HCT116 (cell line): ENCODE results near the gene UQCR11. TPM values are rescaled to one million over a fixed set of nuclear protein-coding genes. Genes with fewer than 3 reads are reported as not detected.

ENCODE experiments used
- ATAC-seq: fragments of 200-7000 bp; cut with Tn5 transposase; 2 replicates; pipeline ENCODE4 v1.9.1; 2020; ENCODE audit warnings: mild to moderate bottlenecking, moderate library complexity
- BruUV-seq: library from RNA; stranded (reverse); fragments of 400-500 nt; replicated peaks from 2 replicates; lab custom pipeline; 2021; lab: Mats Ljungman, UMichigan
- CTCF ChIA-PET: fragments of 300-600 bp; sonication (Branson Sonifier 250); formaldehyde crosslinking; loops from one replicate; lab custom pipeline; 2021; ENCODE audit warnings: antibody characterized with exemption; lab: Charles Lee
- POLR2A ChIA-PET: fragments of 300-600, 350-600 bp; sonication (Branson Sonifier 250); formaldehyde crosslinking; loops from one replicate; lab custom pipeline; 2021; ENCODE audit warnings: antibody characterized with exemption; lab: Charles Lee
- RAD21 ChIA-PET, 2 experiments: fragments of 300-600 bp; sonication (Branson Sonifier 250); formaldehyde crosslinking; loops; one replicate each; lab custom pipeline; 2023; ENCODE audit warnings: low total read pairs in 2 of 2; ENCODE audit not compliant: uncharacterized antibody in 2 of 2, unreplicated experiment in 2 of 2, low non-redundant PET in 1 of 2; lab: Charles Lee
- DNase-seq: peaks from one replicate; pipeline ENCODE4 v3.0.0-alpha.2; 2010; ENCODE audit warnings: low read depth, low spot score
- H2AFZ ChIP-seq: fragments of 200-600 bp; shearing (Covaris generic), sonication (generic); 2 replicates; pipeline ENCODE4 v1.6.1; 2017; ENCODE audit warnings: low read depth, mixed run types, mixed read lengths, antibody characterized with exemption, low read length; ENCODE audit not compliant: poor library complexity, severe bottlenecking
- H3K27ac ChIP-seq: 2 replicates; pipeline ENCODE4 v1.5.1; 2012; ENCODE audit warnings: low read depth, low read length
- H3K27me3 ChIP-seq: fragments of 200-600 bp; sonication (generic); 2 replicates; pipeline ENCODE4 v1.6.1; 2016; ENCODE audit warnings: mixed run types, low read length, mixed read lengths; ENCODE audit not compliant: insufficient read depth
- H3K36me3 ChIP-seq, 2 experiments: fragments of 200-500 bp in 1 of 2; fragments of 200-600 bp in 1 of 2; sonication (Bioruptor generic) in 1 of 2; sonication (generic) in 1 of 2; 2 replicates each; pipeline versions ENCODE4 v1.5.1 to v1.6.1; 2014 to 2016; ENCODE audit warnings: low read length in 2 of 2, inconsistent platforms in 1 of 2, mixed read lengths in 1 of 2, mixed run types in 1 of 2; ENCODE audit not compliant: insufficient read depth in 2 of 2, control insufficient read depth in 1 of 2
- H3K4me1 ChIP-seq, 2 experiments: fragments of 200-600 bp in 1 of 2; sonication (generic) in 1 of 2; 2 replicates each; pipeline versions ENCODE4 v1.5.1 to v1.6.1; 2012 to 2017; ENCODE audit warnings: low read length in 2 of 2, inconsistent platforms in 1 of 2, mild to moderate bottlenecking in 1 of 2, mixed read lengths in 1 of 2, mixed run types in 1 of 2, moderate library complexity in 1 of 2; ENCODE audit not compliant: insufficient read depth in 2 of 2, control insufficient read depth in 1 of 2
- H3K4me2 ChIP-seq: fragments of 200-600 bp; sonication (generic); 2 replicates; pipeline ENCODE4 v1.6.1; 2017; ENCODE audit warnings: mixed run types, low read length, mixed read lengths
- H3K4me3 ChIP-seq, 2 experiments: fragments of 200-600 bp in 1 of 2; sonication (generic) in 1 of 2; replicated peaks in 1 of 2; 2 replicates each; pipeline ENCODE4 v1.5.1; 2011 to 2016; ENCODE audit warnings: low read length in 2 of 2, control low read depth in 1 of 2, low read depth in 1 of 2, mild to moderate bottlenecking in 1 of 2, mixed read lengths in 1 of 2, mixed run types in 1 of 2
- H3K79me2 ChIP-seq: fragments of 200-600 bp; sonication (generic); 2 replicates; pipeline ENCODE4 v1.6.1; 2017; ENCODE audit warnings: mild to moderate bottlenecking, mixed run types, low read length, moderate library complexity, mixed read lengths; ENCODE audit not compliant: insufficient read depth
- H3K9ac ChIP-seq: fragments of 200-600 bp; sonication (generic); 2 replicates; pipeline ENCODE4 v1.6.1; 2016; ENCODE audit warnings: low read length, mixed read lengths
- H3K9me2 ChIP-seq: fragments of 200-600 bp; sonication (generic), shearing (Covaris generic); 2 replicates; pipeline ENCODE4 v1.6.1; 2017; ENCODE audit warnings: mixed run types, mild to moderate bottlenecking, moderate library complexity; ENCODE audit not compliant: insufficient read depth
- H3K9me3 ChIP-seq, 2 experiments: fragments of 200-500 bp in 1 of 2; fragments of 200-600 bp in 1 of 2; sonication (Bioruptor generic) in 1 of 2; sonication (generic) in 1 of 2; 2 replicates each; pipeline ENCODE4 v1.6.1; 2014 to 2017; ENCODE audit warnings: low read length in 2 of 2, mixed read lengths in 2 of 2, inconsistent platforms in 1 of 2, low read depth in 1 of 2, mild to moderate bottlenecking in 1 of 2, mixed run types in 1 of 2, moderate library complexity in 1 of 2; ENCODE audit not compliant: control insufficient read depth in 1 of 2, insufficient read depth in 1 of 2
- H4K20me1 ChIP-seq: fragments of 200-600 bp; sonication (generic), shearing (Covaris generic); 2 replicates; pipeline ENCODE4 v1.6.1; 2017; ENCODE audit warnings: mixed run types, mild to moderate bottlenecking, moderate library complexity; ENCODE audit not compliant: insufficient read depth
- EZH2 ChIP-seq: fragments of 200-600 bp; sonication (generic); IDR thresholded peaks from 2 replicates; pipeline ENCODE4 v1.6.1; 2017; ENCODE audit warnings: antibody characterized with exemption, mixed run types
- JUND ChIP-seq: IDR thresholded peaks from 2 replicates; pipeline ENCODE4 v1.6.1; 2012
- TCF7L2 ChIP-seq: IDR thresholded peaks from 2 replicates; pipeline ENCODE4 v1.7.0; 2011; ENCODE audit warnings: borderline replicate concordance, inconsistent platforms; ENCODE audit not compliant: insufficient read depth, insufficient read length; ENCODE audit errors: extremely low read depth
- ZNF274 ChIP-seq: fragments of 200-500 bp; sonication (Bioruptor generic); IDR thresholded peaks from 2 replicates; pipeline ENCODE4 v1.6.1; 2014; ENCODE audit warnings: mild to moderate bottlenecking, low read depth, low read length, inconsistent platforms
- intact Hi-C: fragments of 100-400 bp; cut with micrococcal nuclease; formaldehyde crosslinking; loops from 2 replicates; pipeline ENCODE4 v1.10.0; 2022
- total RNA-seq: library from RNA; stranded (reverse); gene quantifications from one replicate; pipeline ENCODE4 v1.2.1, GENCODE V29; 2021; ENCODE audit not compliant: unreplicated experiment
- TF ChIP-seq, protein P1 (sequence below): IDR thresholded peaks from 2 replicates; pipeline ENCODE4 v1.6.1; 2012
- TF ChIP-seq, protein P2 (sequence below): IDR thresholded peaks from 2 replicates; pipeline ENCODE4 v1.6.1; 2011; ENCODE audit warnings: mild to moderate bottlenecking, low read length, moderate library complexity; ENCODE audit not compliant: insufficient replicate concordance; ENCODE audit errors: extremely low read depth

Gene UQCR11
- total RNA-seq, 1 experiment from 2014 or later: 303 TPM

DNA sequence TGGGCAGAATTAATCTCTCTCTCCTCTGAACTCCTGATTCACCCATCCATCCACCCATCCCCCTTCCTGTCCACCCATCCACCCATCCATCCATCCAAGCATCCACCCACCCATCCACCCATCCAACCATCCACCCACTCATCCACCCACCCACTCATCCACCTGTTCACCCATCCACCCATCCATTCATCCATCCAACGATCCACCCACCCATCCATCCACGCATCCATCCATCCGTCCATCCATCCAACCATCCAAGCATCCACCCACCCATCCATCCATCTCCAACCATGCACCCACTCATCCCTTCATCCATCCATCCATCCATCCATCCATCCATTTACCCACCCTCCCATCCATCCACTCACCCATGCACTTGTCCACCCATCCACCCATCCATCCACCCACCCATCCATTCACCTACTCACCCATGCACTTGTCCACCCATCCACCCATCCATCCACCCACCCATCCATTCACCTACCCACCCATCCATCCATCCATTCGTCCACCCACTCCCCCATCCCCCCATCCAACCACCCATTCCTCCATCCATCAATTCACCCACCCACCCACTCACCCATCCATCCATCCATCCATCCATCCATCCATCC lies 55.8 kb downstream of the UQCR11 start:
- Histone ChIP-seq H3K79me2 (no peaks in the 10 kb centered on the region), H3K9me2 (no peaks in the 10 kb centered on the region)
- TF ChIP-seq TCF7L2 (no peak), ZNF274 (no peak), EZH2 (no peak), JUND (no peak)
- TF ChIP-seq, protein P1, sequence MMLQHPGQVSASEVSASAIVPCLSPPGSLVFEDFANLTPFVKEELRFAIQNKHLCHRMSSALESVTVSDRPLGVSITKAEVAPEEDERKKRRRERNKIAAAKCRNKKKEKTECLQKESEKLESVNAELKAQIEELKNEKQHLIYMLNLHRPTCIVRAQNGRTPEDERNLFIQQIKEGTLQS: no peak
- TF ChIP-seq, protein P2, sequence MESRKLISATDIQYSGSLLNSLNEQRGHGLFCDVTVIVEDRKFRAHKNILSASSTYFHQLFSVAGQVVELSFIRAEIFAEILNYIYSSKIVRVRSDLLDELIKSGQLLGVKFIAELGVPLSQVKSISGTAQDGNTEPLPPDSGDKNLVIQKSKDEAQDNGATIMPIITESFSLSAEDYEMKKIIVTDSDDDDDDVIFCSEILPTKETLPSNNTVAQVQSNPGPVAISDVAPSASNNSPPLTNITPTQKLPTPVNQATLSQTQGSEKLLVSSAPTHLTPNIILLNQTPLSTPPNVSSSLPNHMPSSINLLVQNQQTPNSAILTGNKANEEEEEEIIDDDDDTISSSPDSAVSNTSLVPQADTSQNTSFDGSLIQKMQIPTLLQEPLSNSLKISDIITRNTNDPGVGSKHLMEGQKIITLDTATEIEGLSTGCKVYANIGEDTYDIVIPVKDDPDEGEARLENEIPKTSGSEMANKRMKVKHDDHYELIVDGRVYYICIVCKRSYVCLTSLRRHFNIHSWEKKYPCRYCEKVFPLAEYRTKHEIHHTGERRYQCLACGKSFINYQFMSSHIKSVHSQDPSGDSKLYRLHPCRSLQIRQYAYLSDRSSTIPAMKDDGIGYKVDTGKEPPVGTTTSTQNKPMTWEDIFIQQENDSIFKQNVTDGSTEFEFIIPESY: no peak
- TF ChIP-seq, all 23 proteins: peak for 0
- no peaks in the 10 kb centered on the region for H3K27me3 ChIP-seq
- no peak overlapping the region for H3K9ac ChIP-seq
- H4K20me1 ChIP-seq: no peaks in the 10 kb centered on the region
- ATAC-seq (no peak), DNase-seq (no peak)
- no peak overlapping the region for H3K4me3 ChIP-seq
- intact Hi-C loops: no loop called here
- ChIA-PET POLR2A (no interaction called here), CTCF (no interaction called here), RAD21 (no interaction called here)
- no peaks in the 10 kb centered on the region for H3K36me3 ChIP-seq
- H3K9me3 ChIP-seq: no peaks in the 10 kb centered on the region; a peak in 1 of 4 replicates
- H3K4me1 ChIP-seq: peaks cover 8 to 25% of the 10 kb centered on the region in 2 experiments
- no peak overlapping the region for H2AFZ ChIP-seq
- H3K4me2 ChIP-seq: no peak overlapping the region
- no peak overlapping the region for H3K27ac ChIP-seq
- BruUV-seq: no TSS peak

Other genes with a start within 250 kb of the UQCR11 start
- 114 TPM for gene NDUFS7, start 221.6 kb downstream of the UQCR11 start, total RNA-seq
- 102 TPM for gene GAMT, start 203.9 kb downstream of the UQCR11 start, total RNA-seq
- gene DAZAP1, start 197.9 kb downstream of the UQCR11 start, total RNA-seq: 191 TPM
- gene RPS15, start 167.1 kb downstream of the UQCR11 start, total RNA-seq: 1,862 TPM
- gene APC2, start 155.3 kb downstream of the UQCR11 start, total RNA-seq: 1.6 TPM
- 48.8 TPM for gene C19orf25, start 126.2 kb downstream of the UQCR11 start, total RNA-seq
- 11.1 TPM for gene PCSK4, start 115.1 kb downstream of the UQCR11 start, total RNA-seq
- 53.9 TPM for gene REEP6, start 114.3 kb downstream of the UQCR11 start, total RNA-seq
- gene ADAMTSL5, start 92.4 kb downstream of the UQCR11 start, total RNA-seq: 24.0 TPM
- gene PLK5, start 81.4 kb downstream of the UQCR11 start, total RNA-seq: not detected
- gene MEX3D, start 37.1 kb downstream of the UQCR11 start, total RNA-seq: 69.2 TPM
- 85.7 TPM for gene MBD3, start 12.6 kb downstream of the UQCR11 start, total RNA-seq
- 208 TPM for gene TCF3, start 47.2 kb upstream of the UQCR11 start, total RNA-seq
- gene ONECUT3, start 148.0 kb upstream of the UQCR11 start, total RNA-seq: 22.1 TPM
- 17.0 TPM for gene ATP8B3, start 206.8 kb upstream of the UQCR11 start, total RNA-seq
- 52.2 TPM for gene REXO1, start 243.0 kb upstream of the UQCR11 start, total RNA-seq